H9 (cell line): ENCODE results near the gene C17orf107. TPM values are rescaled to one million over a fixed set of nuclear protein-coding genes. Genes with fewer than 3 reads are reported as not detected.

Source experiments
- DNase-seq: peaks from one replicate; pipeline ENCODE4 v3.0.0-alpha.2; 2017
- H2AFZ ChIP-seq: one replicate; pipeline ENCODE4 v1.6.1; 2013; ENCODE audit warnings: mild to moderate bottlenecking, low read length, control low read depth, moderate library complexity
- H2AK5ac ChIP-seq: 2 replicates; pipeline ENCODE4 v1.6.1; 2013; ENCODE audit warnings: low read length, control low read depth, mixed read lengths; ENCODE audit not compliant: insufficient read length
- H2BK120ac ChIP-seq: one replicate; pipeline ENCODE4 v1.6.1; 2013; ENCODE audit warnings: low read depth, mild to moderate bottlenecking, low read length, control low read depth, inconsistent platforms; ENCODE audit not compliant: poor library complexity, severe bottlenecking
- H2BK12ac ChIP-seq: 2 replicates; pipeline ENCODE4 v1.6.1; 2013; ENCODE audit warnings: low read length, control low read depth, mixed read lengths, low read depth; ENCODE audit not compliant: insufficient read length
- H2BK15ac ChIP-seq: 2 replicates; pipeline ENCODE4 v1.6.1; 2013; ENCODE audit warnings: low read depth, low read length, control low read depth
- H2BK20ac ChIP-seq: one replicate; pipeline ENCODE4 v1.6.1; 2013; ENCODE audit warnings: low read depth, mild to moderate bottlenecking, low read length, control low read depth, inconsistent platforms; ENCODE audit not compliant: poor library complexity, severe bottlenecking
- H2BK5ac ChIP-seq: 2 replicates; pipeline ENCODE4 v1.6.1; 2013; ENCODE audit warnings: low read length, control low read depth, mixed read lengths; ENCODE audit not compliant: insufficient read length
- H3K14ac ChIP-seq: 2 replicates; pipeline ENCODE4 v1.6.1; 2013; ENCODE audit warnings: low read length, control low read depth; ENCODE audit not compliant: insufficient read depth
- H3K18ac ChIP-seq: 2 replicates; pipeline ENCODE4 v1.6.1; 2013; ENCODE audit warnings: low read depth, mild to moderate bottlenecking, mixed read lengths, low read length, control low read depth; ENCODE audit not compliant: insufficient read length
- H3K23ac ChIP-seq: 2 replicates; pipeline ENCODE4 v1.6.1; 2013; ENCODE audit warnings: low read length, control low read depth, mixed read lengths, low read depth; ENCODE audit not compliant: insufficient read length
- H3K23me2 ChIP-seq: 2 replicates; pipeline ENCODE4 v1.6.1; 2013; ENCODE audit warnings: low read depth, mild to moderate bottlenecking, mixed read lengths, low read length, control low read depth; ENCODE audit not compliant: insufficient read length, poor library complexity, severe bottlenecking
- H3K27ac ChIP-seq: 2 replicates; pipeline ENCODE4 v1.5.1; 2013; ENCODE audit warnings: low read length, control low read depth, mixed read lengths, low read depth; ENCODE audit not compliant: insufficient read length
- H3K27me3 ChIP-seq: 2 replicates; pipeline ENCODE4 v1.6.1; 2013; ENCODE audit warnings: low read length, control low read depth, inconsistent platforms; ENCODE audit not compliant: insufficient read depth
- H3K4ac ChIP-seq: 2 replicates; pipeline ENCODE4 v1.6.1; 2013; ENCODE audit warnings: low read depth, mild to moderate bottlenecking, control low read depth, inconsistent platforms, low read length, moderate library complexity
- H3K4me1 ChIP-seq: 2 replicates; pipeline ENCODE4 v1.6.1; 2013; ENCODE audit warnings: low read length, control low read depth, inconsistent platforms; ENCODE audit not compliant: insufficient read depth
- H3K4me2 ChIP-seq: 2 replicates; pipeline ENCODE4 v1.6.1; 2013; ENCODE audit warnings: low read length, control low read depth, mixed read lengths; ENCODE audit not compliant: insufficient read length, insufficient read depth
- H3K56ac ChIP-seq: 2 replicates; pipeline ENCODE4 v1.6.1; 2013; ENCODE audit warnings: low read depth, mild to moderate bottlenecking, mixed read lengths, low read length, control low read depth; ENCODE audit not compliant: insufficient read length
- H3K79me1 ChIP-seq: 2 replicates; pipeline ENCODE4 v1.6.1; 2013; ENCODE audit warnings: low read depth, mild to moderate bottlenecking, moderate library complexity, low read length, control low read depth, inconsistent platforms; ENCODE audit not compliant: insufficient read depth, poor library complexity, severe bottlenecking
- H3K79me2 ChIP-seq: 2 replicates; pipeline ENCODE4 v1.6.1; 2013; ENCODE audit warnings: low read length, control low read depth, inconsistent platforms; ENCODE audit not compliant: insufficient read depth
- H3K9ac ChIP-seq: 2 replicates; pipeline ENCODE4 v1.6.1; 2013; ENCODE audit warnings: low read length, control low read depth, mixed read lengths; ENCODE audit not compliant: insufficient read length; ENCODE audit errors: extremely low read depth
- H3K9me3 ChIP-seq: one replicate; pipeline ENCODE4 v1.6.1; 2013; ENCODE audit warnings: low read depth, low read length, inconsistent platforms; ENCODE audit not compliant: control insufficient read depth
- H3T11ph ChIP-seq: one replicate; pipeline ENCODE4 v1.6.1; 2013; ENCODE audit warnings: mild to moderate bottlenecking, low read length, control low read depth, inconsistent platforms
- H4K20me1 ChIP-seq: one replicate; pipeline ENCODE4 v1.6.1; 2013; ENCODE audit not compliant: control insufficient read depth, insufficient read length, insufficient read depth
- H4K5ac ChIP-seq: 2 replicates; pipeline ENCODE4 v1.6.1; 2013; ENCODE audit warnings: low read depth, mild to moderate bottlenecking, mixed read lengths, low read length, control low read depth; ENCODE audit not compliant: insufficient read length
- H4K8ac ChIP-seq: replicated peaks from 2 replicates; pipeline ENCODE4 v1.6.1; 2013; ENCODE audit warnings: low read length, control low read depth, mixed read lengths, low read depth; ENCODE audit not compliant: insufficient read length
- H4K91ac ChIP-seq: 2 replicates; pipeline ENCODE4 v1.6.1; 2013; ENCODE audit warnings: low read depth, mild to moderate bottlenecking, moderate library complexity, mixed read lengths, low read length, control low read depth; ENCODE audit not compliant: insufficient read length
- H3K27ac Mint-ChIP-seq, 3 experiments: 2 replicates in 2 of 3; 3 replicates in 1 of 3; pipeline ENCODE4 v1.8.0; 2020 to 2021; ENCODE audit warnings: mixed read lengths in 3 of 3, mild to moderate bottlenecking in 1 of 3, moderate library complexity in 1 of 3
- H3K27me3 Mint-ChIP-seq: 2 replicates; pipeline ENCODE4 v1.8.0; 2021; ENCODE audit warnings: low read depth, mild to moderate bottlenecking, moderate library complexity, mixed read lengths
- H3K36me3 Mint-ChIP-seq, 3 experiments: 2 replicates in 2 of 3; 3 replicates in 1 of 3; pipeline ENCODE4 v1.8.0; 2020 to 2021; ENCODE audit warnings: low read depth in 3 of 3, mixed read lengths in 3 of 3; ENCODE audit not compliant: insufficient read depth in 1 of 3
- H3K4me1 Mint-ChIP-seq, 2 experiments: 2 replicates each; pipeline ENCODE4 v1.8.0; 2020; ENCODE audit warnings: mixed read lengths in 2 of 2
- H3K4me3 Mint-ChIP-seq, 2 experiments: 2 replicates in 1 of 2; 3 replicates in 1 of 2; pipeline ENCODE4 v1.8.0; 2020 to 2021; ENCODE audit warnings: mild to moderate bottlenecking in 2 of 2, mixed read lengths in 2 of 2, moderate library complexity in 1 of 2
- H3K9me3 Mint-ChIP-seq, 2 experiments: 2 replicates in 1 of 2; 3 replicates in 1 of 2; pipeline ENCODE4 v1.8.0; 2020; ENCODE audit warnings: mild to moderate bottlenecking in 2 of 2, mixed read lengths in 2 of 2, moderate library complexity in 1 of 2
- WGBS: extraction: QIAGEN DNeasy Blood & Tissue Kit; methylation state at CpG from one replicate; pipeline ENCODE4 v1.1.7; 2013; ENCODE audit warnings: missing lambda C conversion rate, low lambda C conversion rate, mixed read lengths; ENCODE audit not compliant: insufficient read length; ENCODE audit errors: extremely low coverage; 5-methylcytosine and 5-hydroxymethylcytosine counted together
- total RNA-seq: library from RNA; stranded (reverse); gene quantifications from 2 replicates; pipeline ENCODE4 v1.2.1, GENCODE V29; 2021
- TF ChIP-seq, protein P1 (sequence below): fragments of 200-600 bp; sonication (generic); conservative IDR thresholded peaks from 3 replicates; pipeline ENCODE4 v1.8.0; 2021; ENCODE audit warnings: antibody characterized with exemption, mild to moderate bottlenecking

C17orf107 gene
- total RNA-seq, 1 experiment from 2014 or later = 4.4 TPM

DNA sequence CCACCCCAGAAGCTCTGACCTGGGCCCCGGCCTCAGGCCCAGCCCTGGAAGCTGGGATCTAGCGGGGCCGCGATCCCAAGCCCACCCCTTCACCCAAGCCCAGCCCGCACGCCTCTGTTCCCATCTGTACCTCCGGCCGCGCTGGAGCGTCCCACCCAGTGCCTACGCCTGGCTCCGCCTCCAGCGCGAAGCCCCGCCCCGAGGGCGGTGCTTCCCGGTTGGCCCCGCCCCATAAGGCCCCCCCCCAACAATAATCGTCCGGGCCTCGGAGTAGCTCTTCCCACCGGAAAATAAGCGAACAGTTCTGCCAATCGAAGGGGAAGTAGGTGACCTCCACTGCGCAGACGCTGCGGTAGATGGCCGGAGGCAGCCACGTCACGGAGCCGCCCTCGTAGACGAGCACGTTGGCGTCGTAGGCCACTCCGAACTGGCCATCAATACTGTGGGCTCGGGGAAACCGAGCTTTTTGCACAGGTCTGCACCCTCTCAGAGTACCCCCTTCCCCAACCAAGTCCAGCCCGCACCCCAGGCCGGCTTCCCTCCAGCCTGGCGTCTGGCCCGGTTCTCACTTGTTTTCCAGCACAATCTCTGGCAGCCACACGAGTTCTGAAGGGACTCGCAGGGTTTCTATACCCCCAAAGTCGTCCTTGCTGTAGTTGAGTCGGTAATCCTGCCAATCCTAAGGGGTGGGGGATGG is 2.5 kb downstream of the C17orf107 start:
- no peak overlapping the region for H3K9ac ChIP-seq
- H3K4me1 ChIP-seq = peaks cover 3% of the 10 kb centered on the region; the same call in 1 of the 2 replicates
- H3K18ac ChIP-seq = no peak overlapping the region
- no peaks in the 10 kb centered on the region for H3K9me3 Mint-ChIP-seq
- peaks cover 12% of the 10 kb centered on the region for H3K23me2 ChIP-seq
- no peak overlapping the region for H3K4ac ChIP-seq
- no peak overlapping the region for H2BK120ac ChIP-seq
- peaks cover 10 to 26% of the 10 kb centered on the region in 2 experiments for H3K4me1 Mint-ChIP-seq
- DNase-seq = peak; percentile 52
- no CpG with 5 or more reads among the region's 48 CpGs for WGBS
- no peak overlapping the region for H3K4me2 ChIP-seq
- H3K9me3 ChIP-seq = no peaks in the 10 kb centered on the region
- H3K23ac ChIP-seq = no peak overlapping the region
- no peak overlapping the region for H3T11ph ChIP-seq
- no peak overlapping the region for H2BK20ac ChIP-seq
- no peaks in the 10 kb centered on the region for H3K79me1 ChIP-seq
- no peak overlapping the region for H2BK15ac ChIP-seq
- H3K4me3 Mint-ChIP-seq = peak overlapping the region in 1 of 2 experiments; percentile 60; a peak in 2 of 5 replicates
- H2AK5ac ChIP-seq = no peak overlapping the region
- no peak overlapping the region for H3K27ac Mint-ChIP-seq
- H3K56ac ChIP-seq = no peak overlapping the region
- no peak overlapping the region for H4K5ac ChIP-seq
- no peaks in the 10 kb centered on the region for H4K20me1 ChIP-seq
- H3K14ac ChIP-seq = no peak overlapping the region
- no peak overlapping the region for H2BK5ac ChIP-seq
- peaks cover 13% of the 10 kb centered on the region for H3K27me3 Mint-ChIP-seq
- no peak overlapping the region for H2BK12ac ChIP-seq
- no peak overlapping the region for H3K27ac ChIP-seq
- H4K8ac ChIP-seq = no peak overlapping the region
- H3K79me2 ChIP-seq = no peaks in the 10 kb centered on the region
- H3K36me3 Mint-ChIP-seq = peaks cover 2 to 6% (median 6%) of the 10 kb centered on the region in 3 experiments; a peak in 4 of 7 replicates
- no peak overlapping the region for H4K91ac ChIP-seq
- H2AFZ ChIP-seq = no peak overlapping the region
- TF ChIP-seq, protein P1, sequence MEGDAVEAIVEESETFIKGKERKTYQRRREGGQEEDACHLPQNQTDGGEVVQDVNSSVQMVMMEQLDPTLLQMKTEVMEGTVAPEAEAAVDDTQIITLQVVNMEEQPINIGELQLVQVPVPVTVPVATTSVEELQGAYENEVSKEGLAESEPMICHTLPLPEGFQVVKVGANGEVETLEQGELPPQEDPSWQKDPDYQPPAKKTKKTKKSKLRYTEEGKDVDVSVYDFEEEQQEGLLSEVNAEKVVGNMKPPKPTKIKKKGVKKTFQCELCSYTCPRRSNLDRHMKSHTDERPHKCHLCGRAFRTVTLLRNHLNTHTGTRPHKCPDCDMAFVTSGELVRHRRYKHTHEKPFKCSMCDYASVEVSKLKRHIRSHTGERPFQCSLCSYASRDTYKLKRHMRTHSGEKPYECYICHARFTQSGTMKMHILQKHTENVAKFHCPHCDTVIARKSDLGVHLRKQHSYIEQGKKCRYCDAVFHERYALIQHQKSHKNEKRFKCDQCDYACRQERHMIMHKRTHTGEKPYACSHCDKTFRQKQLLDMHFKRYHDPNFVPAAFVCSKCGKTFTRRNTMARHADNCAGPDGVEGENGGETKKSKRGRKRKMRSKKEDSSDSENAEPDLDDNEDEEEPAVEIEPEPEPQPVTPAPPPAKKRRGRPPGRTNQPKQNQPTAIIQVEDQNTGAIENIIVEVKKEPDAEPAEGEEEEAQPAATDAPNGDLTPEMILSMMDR = no peak
- no peaks in the 10 kb centered on the region for H3K27me3 ChIP-seq
